ENCODE results near the gene CCDC198. TPM values are rescaled to one million over a fixed set of nuclear protein-coding genes. Genes with fewer than 3 reads are reported as not detected.

CCDC198 gene, protein sequence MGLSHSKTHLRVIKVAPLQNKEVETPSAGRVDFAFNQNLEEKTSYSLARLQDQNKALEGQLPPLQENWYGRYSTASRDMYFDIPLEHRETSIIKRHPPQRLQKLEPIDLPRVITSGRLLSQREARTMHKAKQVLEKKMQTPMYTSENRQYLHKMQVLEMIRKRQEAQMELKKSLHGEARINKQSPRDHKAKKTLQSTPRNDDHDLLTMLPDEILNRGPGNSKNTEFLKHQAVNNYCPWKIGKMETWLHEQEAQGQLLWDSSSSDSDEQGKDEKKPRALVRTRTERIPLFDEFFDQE
- not detected in 2 replicates for total RNA-seq

DNA sequence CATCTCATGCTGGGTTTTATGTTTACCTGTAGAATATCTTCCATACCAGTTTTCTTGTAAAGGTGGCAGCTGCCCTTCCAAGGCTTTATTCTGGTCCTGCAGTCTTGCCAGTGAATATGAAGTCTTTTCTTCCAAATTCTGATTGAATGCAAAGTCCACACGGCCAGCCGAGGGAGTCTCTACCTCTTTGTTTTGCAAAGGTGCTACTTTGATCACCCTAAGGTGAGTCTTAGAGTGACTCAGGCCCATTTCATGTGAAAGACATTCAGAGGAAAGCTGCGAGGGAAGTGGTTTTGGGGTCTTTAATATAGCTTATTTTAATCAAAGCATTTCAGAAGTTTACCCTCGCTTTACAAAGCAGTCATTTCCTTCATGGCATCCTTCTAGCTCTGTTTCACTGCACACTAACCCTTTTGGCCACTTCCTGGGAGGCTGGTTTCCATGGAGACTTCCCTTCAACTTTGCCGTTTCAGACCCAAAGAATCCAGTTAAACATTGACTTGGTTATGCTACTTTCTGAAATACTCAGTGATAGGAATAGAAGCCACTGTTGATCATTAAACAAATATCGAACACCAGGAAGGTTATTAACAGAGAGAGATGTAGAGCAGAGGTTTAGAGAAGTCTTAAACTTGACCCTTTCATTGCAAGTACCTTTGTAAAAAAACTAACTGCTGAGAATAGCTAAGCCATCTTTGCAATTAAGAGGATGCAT, at the start of gene CCDC198:
CCDC198 (minus strand) TSS at position 391 of the 715 bp plus-strand sequence; CDS start at position 249, 142 bp downstream.

Other genes starting within 250 kb of the CCDC198 start
- gene EXOC5, start 225.0 kb downstream of the CCDC198 start, total RNA-seq: 28.8 and 33.8 TPM in 2 replicates
- gene AP5M1, start 224.9 kb downstream of the CCDC198 start, total RNA-seq: 12.1 and 15.5 TPM in 2 replicates
- 5.8 and 9.8 TPM in 2 replicates for gene NAA30, start 103.3 kb downstream of the CCDC198 start, total RNA-seq